Skeletal muscle satellite cell (primary cell): ENCODE data around the gene OLFML3.

Source experiments
- H3K27me3 ChIP-seq: 2 replicates; pipeline ENCODE4 v1.7.0; 2013; ENCODE audit warnings: low read length; ENCODE audit not compliant: control insufficient read depth, insufficient read depth
- H3K36me3 ChIP-seq: 2 replicates; pipeline ENCODE4 v1.7.0; 2013; ENCODE audit warnings: mild to moderate bottlenecking, control low read depth, low read length; ENCODE audit not compliant: insufficient read depth
- H3K4me1 ChIP-seq: 2 replicates; pipeline ENCODE4 v1.7.0; 2013; ENCODE audit warnings: low read length; ENCODE audit not compliant: control insufficient read depth, insufficient read depth
- H3K4me2 ChIP-seq: 2 replicates; pipeline ENCODE4 v1.7.0; 2013; ENCODE audit warnings: mild to moderate bottlenecking, low read length
- H3K4me3 ChIP-seq: 2 replicates; pipeline ENCODE4 v1.7.0; 2013; ENCODE audit warnings: low read length
- H3K9ac ChIP-seq: 2 replicates; pipeline ENCODE4 v1.7.0; 2013; ENCODE audit warnings: mild to moderate bottlenecking, low read depth, low read length, moderate library complexity
- H3K9me3 ChIP-seq: replicated peaks from 2 replicates; pipeline ENCODE4 v1.7.0; 2013; ENCODE audit warnings: mild to moderate bottlenecking, control low read depth, low read length

The OLFML3 gene

DNA sequence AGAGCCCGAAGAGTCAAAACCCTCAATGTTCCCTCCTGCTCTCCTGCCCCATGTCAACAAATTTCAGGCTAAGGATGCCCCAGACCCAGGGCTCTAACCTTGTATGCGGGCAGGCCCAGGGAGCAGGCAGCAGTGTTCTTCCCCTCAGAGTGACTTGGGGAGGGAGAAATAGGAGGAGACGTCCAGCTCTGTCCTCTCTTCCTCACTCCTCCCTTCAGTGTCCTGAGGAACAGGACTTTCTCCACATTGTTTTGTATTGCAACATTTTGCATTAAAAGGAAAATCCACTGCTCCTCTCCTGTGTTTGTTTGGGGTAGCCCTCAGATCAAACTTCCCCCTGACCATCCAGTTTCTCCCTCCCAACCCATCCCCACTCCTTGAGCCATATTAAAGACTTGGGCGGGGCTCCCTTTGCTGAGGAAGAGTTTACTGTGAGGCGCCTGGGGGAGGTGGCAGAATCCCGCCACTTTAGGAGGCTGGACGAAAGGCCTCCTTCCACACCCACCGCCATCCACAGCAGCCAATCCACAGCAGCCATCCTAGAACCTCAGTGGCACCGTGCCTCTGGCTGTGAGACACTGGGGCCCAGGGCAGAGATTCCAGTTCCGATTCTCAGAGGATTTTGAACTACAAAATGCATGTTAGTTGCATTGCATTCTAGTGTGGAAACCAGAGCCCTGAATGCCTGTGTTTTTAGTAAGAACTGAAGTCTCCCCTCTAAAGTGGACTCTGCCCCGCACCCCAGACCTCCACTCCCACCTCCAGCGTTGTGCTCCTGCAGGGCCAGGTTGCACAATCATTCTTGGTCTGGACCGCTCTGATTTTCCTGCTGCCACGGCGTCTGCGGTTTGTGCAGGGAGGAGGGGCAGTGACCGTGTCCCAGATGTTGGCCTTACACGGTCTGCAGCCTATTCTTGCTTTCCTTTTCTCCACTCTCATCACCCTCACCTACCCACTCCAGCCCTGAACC is 3.0 kb downstream of the OLFML3 start:
- Histone ChIP-seq H3K4me1 (peaks cover 77% of the 10 kb centered on the region), H3K4me2 (peak overlapping the region; percentile 91), H3K9ac (peak overlapping the region; percentile 51), H3K4me3 (peak overlapping the region; percentile 71), H3K27me3 (no peaks in the 10 kb centered on the region), H3K36me3 (peaks cover 5% of the 10 kb centered on the region), H3K9me3 (no peaks in the 10 kb centered on the region)

DNA sequence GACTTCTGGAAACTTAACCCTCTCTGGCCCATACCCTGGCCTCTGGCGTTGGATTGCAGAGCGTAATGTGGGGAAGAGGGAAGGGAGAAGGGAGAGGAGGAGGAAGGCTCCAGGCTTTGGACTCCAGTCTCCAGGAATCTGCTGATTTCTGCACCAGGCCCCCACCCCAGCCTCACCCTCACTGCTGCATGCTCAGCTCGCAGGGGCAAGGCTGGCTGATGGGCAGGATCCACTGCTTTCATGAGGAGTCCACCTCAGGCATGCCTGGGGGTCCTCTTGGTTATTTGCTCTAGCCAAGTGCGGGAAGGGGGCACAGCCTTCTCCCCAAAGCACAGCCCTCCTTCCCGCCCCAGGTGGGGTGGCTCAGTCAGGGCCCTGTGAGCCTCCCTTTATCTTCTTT is 3.7 kb downstream of the OLFML3 start:
- peak overlapping the region; percentile 71 for H3K4me3 ChIP-seq
- H3K27me3 ChIP-seq: no peaks in the 10 kb centered on the region
- H3K4me1 ChIP-seq: peaks cover 71% of the 10 kb centered on the region
- peak overlapping the region; percentile 91 for H3K4me2 ChIP-seq
- peak overlapping the region; percentile 51 for H3K9ac ChIP-seq
- peaks cover 5% of the 10 kb centered on the region for H3K36me3 ChIP-seq
- H3K9me3 ChIP-seq: no peaks in the 10 kb centered on the region

DNA sequence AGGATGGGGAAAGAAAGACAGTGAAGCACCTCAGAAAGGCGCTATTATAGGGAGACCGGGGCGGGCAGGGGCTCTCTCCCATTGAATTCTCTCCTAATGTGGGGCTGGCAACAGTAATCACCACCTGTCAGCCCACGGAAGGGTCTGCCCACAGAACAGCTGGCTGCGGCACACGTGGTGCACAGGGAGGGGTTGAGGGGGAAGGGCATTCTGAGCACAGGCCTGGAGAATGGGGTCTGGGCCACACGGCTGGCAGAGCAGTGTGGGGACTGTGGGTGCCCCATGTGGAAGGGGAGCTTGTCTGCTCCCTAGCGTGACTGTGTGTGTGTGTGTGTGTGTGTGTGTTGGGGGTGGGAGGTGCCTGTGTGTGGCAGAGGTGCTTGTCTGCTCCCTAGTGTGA is 4.1 kb downstream of the OLFML3 start:
- H3K4me1 ChIP-seq: peaks cover 67% of the 10 kb centered on the region
- H3K27me3 ChIP-seq: no peaks in the 10 kb centered on the region
- H3K4me3 ChIP-seq: peak overlapping the region; percentile 71
- peaks cover 5% of the 10 kb centered on the region for H3K36me3 ChIP-seq
- peak overlapping the region; percentile 51 for H3K9ac ChIP-seq
- no peaks in the 10 kb centered on the region for H3K9me3 ChIP-seq
- peak overlapping the region; percentile 91 for H3K4me2 ChIP-seq

DNA sequence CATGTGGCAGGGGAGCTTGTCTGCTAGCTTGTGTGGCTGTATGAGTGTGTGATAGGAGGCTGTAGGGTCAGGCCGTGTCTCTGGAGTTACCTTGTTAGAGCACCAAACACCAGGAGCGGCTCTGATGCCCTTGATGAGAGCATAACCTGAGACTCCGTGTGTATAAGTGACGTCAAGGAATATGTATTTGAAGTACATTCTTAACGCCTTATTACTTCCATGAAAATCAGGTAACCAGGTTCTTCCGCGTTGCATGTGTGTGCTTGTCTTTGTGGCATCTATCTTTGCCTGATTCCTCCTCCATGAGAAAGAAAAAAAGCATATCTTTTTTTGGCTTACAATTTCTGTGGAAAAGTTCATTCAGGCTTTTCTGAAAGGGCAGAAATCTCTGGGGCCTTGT is 4.6 kb downstream of the OLFML3 start:
- Histone ChIP-seq H3K27me3 (no peaks in the 10 kb centered on the region), H3K4me3 (peak overlapping the region; percentile 71), H3K36me3 (peaks cover 5% of the 10 kb centered on the region), H3K4me2 (peak overlapping the region; percentile 91), H3K4me1 (peaks cover 64% of the 10 kb centered on the region), H3K9me3 (no peaks in the 10 kb centered on the region), H3K9ac (no peak overlapping the region)

DNA sequence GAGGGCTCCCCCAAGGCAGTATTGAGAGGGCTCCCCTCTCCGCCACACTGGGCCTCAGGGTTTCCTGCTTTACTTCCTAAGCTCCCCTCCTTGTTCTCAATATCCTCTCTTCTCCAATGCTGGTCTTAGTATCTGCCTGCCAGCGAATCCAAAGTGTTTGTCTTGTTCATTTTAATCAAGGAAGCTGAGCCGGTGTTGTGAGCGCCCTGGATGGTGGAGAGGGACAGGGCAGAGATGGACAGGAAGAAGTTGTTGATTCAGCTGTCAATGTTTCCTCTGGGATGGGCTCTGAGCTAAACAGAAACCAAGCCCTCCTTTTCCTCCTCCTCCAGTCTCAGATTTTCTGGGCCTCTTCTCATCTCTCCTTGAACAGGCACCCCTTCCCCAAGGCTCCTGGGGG is 5.4 kb downstream of the OLFML3 start:
- H3K4me3 ChIP-seq: peak overlapping the region; percentile 35
- no peaks in the 10 kb centered on the region for H3K27me3 ChIP-seq
- no peaks in the 10 kb centered on the region for H3K9me3 ChIP-seq
- peaks cover 5% of the 10 kb centered on the region for H3K36me3 ChIP-seq
- peak overlapping the region; percentile 91 for H3K4me2 ChIP-seq
- H3K9ac ChIP-seq: peak overlapping the region; percentile 74
- H3K4me1 ChIP-seq: peaks cover 55% of the 10 kb centered on the region

DNA sequence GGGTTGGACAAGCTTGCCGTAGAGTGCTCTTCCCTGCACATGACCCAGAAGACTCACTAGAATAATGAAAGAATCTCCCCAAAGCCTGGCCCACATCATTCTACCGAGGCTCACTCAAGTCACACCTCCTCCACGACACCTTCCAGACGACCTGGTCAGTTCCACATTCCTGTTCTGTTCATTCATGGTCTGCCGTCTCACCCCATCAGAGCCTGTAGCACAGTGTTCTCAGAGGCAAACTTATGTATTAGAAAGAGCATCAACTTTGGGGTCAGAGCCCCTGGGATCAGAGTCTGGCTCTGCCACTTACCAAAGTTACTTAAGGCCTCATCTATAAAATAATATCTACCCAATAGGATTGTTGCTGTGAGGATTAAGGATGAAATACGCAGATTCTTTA is 7.5 kb downstream of the OLFML3 start:
- no peak overlapping the region for H3K4me3 ChIP-seq
- no peaks in the 10 kb centered on the region for H3K9me3 ChIP-seq
- H3K27me3 ChIP-seq: peaks cover 2% of the 10 kb centered on the region
- H3K9ac ChIP-seq: no peak overlapping the region
- H3K36me3 ChIP-seq: no peaks in the 10 kb centered on the region
- H3K4me2 ChIP-seq: no peak overlapping the region
- peaks cover 34% of the 10 kb centered on the region for H3K4me1 ChIP-seq

DNA sequence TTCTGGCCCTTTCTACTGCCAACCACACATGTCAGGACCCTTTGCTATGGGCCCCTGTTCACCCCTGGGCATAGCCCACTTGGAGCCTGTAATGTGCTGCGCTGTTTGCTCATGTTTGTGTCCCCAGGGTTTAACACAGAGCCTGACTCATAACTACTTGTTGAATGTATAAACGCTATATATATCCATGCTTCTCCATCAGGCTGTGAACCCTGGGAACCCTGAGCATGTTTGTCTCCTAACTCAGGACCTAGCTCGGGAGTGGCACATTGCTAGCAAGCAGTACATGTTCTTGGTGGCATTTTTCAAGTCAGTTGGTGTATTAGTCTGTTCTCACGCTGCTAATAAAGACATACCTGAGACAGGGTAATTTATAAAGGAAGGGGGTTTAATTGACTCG is 8.0 kb downstream of the OLFML3 start:
- Histone ChIP-seq H3K9ac (no peak overlapping the region), H3K4me2 (no peak overlapping the region), H3K27me3 (peaks cover 2% of the 10 kb centered on the region), H3K4me1 (peaks cover 30% of the 10 kb centered on the region), H3K4me3 (no peak overlapping the region), H3K36me3 (no peaks in the 10 kb centered on the region), H3K9me3 (no peaks in the 10 kb centered on the region)

DNA sequence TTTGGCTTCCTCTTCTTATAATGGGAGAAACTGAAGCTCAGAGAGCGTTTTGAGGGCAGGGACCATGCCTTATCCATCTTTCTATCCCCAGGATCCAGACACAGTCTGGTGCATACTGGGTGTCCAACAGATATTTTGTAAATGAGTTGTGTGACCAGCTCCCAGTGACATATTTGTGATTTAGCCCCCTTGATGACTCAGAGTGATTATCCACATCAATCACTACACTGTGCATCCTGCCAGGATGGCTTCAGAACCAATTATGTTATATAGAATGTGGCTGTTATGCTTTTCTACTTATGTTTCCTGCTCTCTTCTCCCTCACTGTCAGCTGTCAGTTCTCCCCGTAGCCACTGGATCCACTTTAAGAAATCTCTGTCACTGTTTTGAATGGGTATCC is 11.3 kb downstream of the OLFML3 start:
- Histone ChIP-seq H3K9ac (no peak overlapping the region), H3K9me3 (peaks cover 5% of the 10 kb centered on the region), H3K4me3 (no peak overlapping the region), H3K36me3 (no peaks in the 10 kb centered on the region), H3K4me2 (no peak overlapping the region), H3K4me1 (no peaks in the 10 kb centered on the region), H3K27me3 (peaks cover 2% of the 10 kb centered on the region)

DNA sequence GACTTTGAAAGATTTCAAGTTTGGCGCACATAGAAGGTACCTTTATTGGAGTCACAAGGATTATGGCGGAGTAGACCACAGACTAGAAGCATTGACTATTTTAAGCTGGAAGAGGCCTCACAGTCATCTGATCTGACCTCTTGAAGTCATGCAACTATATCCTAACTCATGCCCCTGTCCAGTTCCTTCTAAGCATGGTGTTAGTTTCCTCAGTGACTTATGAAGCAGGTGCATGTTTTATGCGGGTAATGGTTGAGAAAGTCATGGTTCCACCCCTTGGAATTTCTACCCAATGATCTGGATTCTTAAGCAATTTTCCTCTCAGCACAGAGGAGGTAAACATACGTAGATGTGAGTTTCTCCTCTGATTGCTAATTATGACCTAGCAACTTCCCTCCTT is 11.7 kb downstream of the OLFML3 start:
- H3K4me1 ChIP-seq: no peaks in the 10 kb centered on the region
- peaks cover 6% of the 10 kb centered on the region for H3K9me3 ChIP-seq
- H3K4me3 ChIP-seq: no peak overlapping the region
- peaks cover 2% of the 10 kb centered on the region for H3K27me3 ChIP-seq
- H3K36me3 ChIP-seq: no peaks in the 10 kb centered on the region
- H3K9ac ChIP-seq: no peak overlapping the region
- H3K4me2 ChIP-seq: no peak overlapping the region

DNA sequence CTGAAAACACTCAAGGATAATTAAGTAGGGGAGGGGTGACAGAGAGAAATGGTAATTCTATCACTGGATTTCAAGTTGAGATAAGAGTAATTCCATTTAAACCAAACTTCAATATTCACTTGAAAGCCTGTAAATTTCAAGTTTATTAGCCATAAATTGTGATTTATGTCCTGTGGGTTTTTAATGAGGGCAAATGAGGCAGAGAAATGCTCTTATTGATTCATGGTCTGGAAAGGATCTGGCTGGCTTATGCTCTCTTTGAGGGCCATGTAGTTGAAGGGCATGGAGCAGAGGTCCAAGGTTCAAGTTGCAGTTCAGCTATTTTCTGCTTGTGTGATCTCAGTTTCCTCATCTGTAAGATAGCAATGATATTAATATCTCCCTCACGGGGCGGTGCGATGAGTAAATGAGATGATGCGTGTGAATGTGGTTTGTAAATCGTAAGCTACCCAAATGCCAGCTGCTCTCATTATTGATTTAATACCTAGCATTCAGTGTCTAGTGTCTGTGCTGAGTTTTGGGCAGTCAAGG is 12.3 kb downstream of the OLFML3 start:
- H3K36me3 ChIP-seq: no peaks in the 10 kb centered on the region
- no peak overlapping the region for H3K9ac ChIP-seq
- no peaks in the 10 kb centered on the region for H3K4me1 ChIP-seq
- H3K27me3 ChIP-seq: peaks cover 2% of the 10 kb centered on the region
- H3K9me3 ChIP-seq: peaks cover 6% of the 10 kb centered on the region
- no peak overlapping the region for H3K4me2 ChIP-seq
- H3K4me3 ChIP-seq: no peak overlapping the region

DNA sequence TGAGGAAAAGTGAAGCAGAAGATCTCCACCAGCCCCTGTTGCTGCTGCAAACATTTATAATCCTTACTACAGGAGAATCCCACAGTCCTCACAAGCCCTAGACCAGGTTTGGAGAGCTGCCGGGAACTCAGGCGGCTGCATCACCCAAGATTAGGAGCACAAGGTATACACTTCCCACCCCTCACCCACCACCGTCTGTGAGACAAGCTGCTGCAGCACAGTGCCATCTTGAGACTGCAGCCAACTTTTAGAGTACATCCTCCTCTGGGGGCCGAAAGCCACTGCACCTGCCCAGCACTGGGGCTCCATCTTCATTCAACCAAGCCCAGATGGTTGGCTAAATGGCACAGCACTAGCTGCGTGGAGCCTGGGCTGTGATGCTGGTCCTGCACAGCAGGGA is 13.8 kb downstream of the OLFML3 start:
- Histone ChIP-seq H3K4me1 (no peaks in the 10 kb centered on the region), H3K9ac (no peak overlapping the region)

DNA sequence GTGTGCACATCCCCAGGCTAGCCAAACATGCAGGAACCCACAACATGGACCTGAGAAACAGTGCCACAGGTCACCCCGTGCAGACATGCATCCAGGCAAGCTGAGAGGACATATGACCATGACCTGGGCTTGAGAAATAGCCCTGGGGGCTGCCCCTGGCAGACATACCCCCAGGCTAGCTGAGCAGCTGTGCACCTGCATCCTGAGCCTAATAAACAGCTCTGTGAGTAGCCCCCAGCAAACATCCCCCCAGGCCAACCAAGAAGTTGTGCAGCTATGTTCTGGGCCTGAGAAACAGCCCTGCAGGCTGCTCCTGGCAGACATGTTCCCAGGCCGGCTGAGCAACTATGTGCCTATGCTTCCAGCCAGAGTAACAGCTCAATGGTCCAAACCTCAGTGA is 14.5 kb downstream of the OLFML3 start:
- Histone ChIP-seq H3K4me3 (no peak overlapping the region), H3K9me3 (peaks cover 6% of the 10 kb centered on the region), H3K36me3 (no peaks in the 10 kb centered on the region), H3K27me3 (peaks cover 2% of the 10 kb centered on the region), H3K9ac (no peak overlapping the region), H3K4me1 (peaks cover 3% of the 10 kb centered on the region), H3K4me2 (no peak overlapping the region)

More for the DNA sequence above, 13.8 kb downstream of the OLFML3 start:
- H3K4me3 ChIP-seq: no peak overlapping the region
- H3K27me3 ChIP-seq: peaks cover 2% of the 10 kb centered on the region
- no peak overlapping the region for H3K4me2 ChIP-seq
- H3K9me3 ChIP-seq: peaks cover 6% of the 10 kb centered on the region
- H3K36me3 ChIP-seq: no peaks in the 10 kb centered on the region
